ENCODE results near the gene ENOX1. TPM values are rescaled to one million over a fixed set of nuclear protein-coding genes. Genes with fewer than 3 reads are reported as not detected.

Gene ENOX1
- total and polyA plus RNA-seq, 2 donors (not counting 3 experiments of a cell fraction or from before 2014, with no cell fraction given): 0.17 to 0.97 TPM

DNA sequence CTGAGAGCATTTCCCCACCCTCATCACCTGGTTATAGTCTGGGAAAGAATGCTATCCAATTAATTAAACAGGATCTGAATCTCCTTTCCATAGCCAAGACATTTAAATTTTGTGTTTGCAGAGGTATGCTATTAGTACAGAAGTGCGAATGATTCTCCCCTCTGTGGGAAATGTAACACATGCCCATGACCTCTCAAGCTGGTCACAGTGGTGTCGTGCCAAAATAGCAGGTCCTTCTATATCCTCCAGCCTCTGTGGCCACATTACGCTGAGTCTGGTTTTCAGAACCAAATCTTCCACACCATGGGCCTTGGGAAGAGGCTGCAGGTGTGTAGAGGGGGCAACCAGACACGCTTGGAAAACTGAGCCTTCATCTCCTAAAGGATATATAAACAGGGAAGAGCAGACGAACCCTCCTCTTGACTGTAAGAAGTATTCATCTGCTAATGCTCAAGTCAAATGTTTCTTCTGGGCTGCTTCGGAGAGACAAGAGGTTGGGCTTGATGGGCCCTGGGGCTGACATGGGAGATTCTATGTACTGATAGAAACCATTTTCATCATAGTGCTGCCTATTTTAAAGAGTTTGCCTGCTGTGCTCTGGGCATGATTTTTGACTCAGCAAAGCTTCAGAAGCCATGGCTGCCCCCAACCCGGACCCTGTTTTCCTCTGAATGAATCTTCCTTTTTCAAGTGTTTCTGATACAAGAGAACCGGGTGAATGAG lies 565.7 kb downstream of the ENOX1 start:
- TF ChIP-seq JUN (IDR thresholded peaks at IDR 0.05; ENCODE audit: borderline replicate concordance, insufficient read depth, insufficient read length, low read depth) (no peak), GATA2 (IDR thresholded peaks at IDR 0.05; ENCODE audit: insufficient read depth, insufficient read length, low read depth, low read length) (no peak), EZH2 (IDR thresholded peaks at IDR 0.05; ENCODE audit: borderline replicate concordance, low read depth, low read length, severe bottlenecking) (no peak), POLR2AphosphoS5 (IDR thresholded peaks at IDR 0.05; ENCODE audit: insufficient read depth, low read depth, low read length) (no peak), FOS (IDR thresholded peaks at IDR 0.05; ENCODE audit: borderline replicate concordance, insufficient read depth, low read length) (no peak), POLR2A (IDR thresholded peaks at IDR 0.05; ENCODE audit: low read depth, low read length) (no peak), MYC (IDR thresholded peaks at IDR 0.05; ENCODE audit: low read depth, low read length) (no peak)
- TF ChIP-seq, protein P1, sequence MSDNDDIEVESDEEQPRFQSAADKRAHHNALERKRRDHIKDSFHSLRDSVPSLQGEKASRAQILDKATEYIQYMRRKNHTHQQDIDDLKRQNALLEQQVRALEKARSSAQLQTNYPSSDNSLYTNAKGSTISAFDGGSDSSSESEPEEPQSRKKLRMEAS (IDR thresholded peaks at IDR 0.05; ENCODE audit: insufficient read depth, insufficient read length): no peak
- TF ChIP-seq, protein P2, sequence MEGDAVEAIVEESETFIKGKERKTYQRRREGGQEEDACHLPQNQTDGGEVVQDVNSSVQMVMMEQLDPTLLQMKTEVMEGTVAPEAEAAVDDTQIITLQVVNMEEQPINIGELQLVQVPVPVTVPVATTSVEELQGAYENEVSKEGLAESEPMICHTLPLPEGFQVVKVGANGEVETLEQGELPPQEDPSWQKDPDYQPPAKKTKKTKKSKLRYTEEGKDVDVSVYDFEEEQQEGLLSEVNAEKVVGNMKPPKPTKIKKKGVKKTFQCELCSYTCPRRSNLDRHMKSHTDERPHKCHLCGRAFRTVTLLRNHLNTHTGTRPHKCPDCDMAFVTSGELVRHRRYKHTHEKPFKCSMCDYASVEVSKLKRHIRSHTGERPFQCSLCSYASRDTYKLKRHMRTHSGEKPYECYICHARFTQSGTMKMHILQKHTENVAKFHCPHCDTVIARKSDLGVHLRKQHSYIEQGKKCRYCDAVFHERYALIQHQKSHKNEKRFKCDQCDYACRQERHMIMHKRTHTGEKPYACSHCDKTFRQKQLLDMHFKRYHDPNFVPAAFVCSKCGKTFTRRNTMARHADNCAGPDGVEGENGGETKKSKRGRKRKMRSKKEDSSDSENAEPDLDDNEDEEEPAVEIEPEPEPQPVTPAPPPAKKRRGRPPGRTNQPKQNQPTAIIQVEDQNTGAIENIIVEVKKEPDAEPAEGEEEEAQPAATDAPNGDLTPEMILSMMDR (IDR thresholded peaks at IDR 0.05; ENCODE audit: extremely low read depth in 1 of 2, insufficient read depth in 1 of 2, low read depth in 1 of 2, low read length in 2 of 2): no peak
- ChIA-PET CTCF (no interaction called here), POLR2A (no interaction called here)
- Histone ChIP-seq H3K79me2 (ENCODE audit: control insufficient read depth, insufficient read depth, low read length) (no peaks in the 10 kb centered on the region), H3K4me1 (ENCODE audit: control insufficient read depth, extremely low read depth, insufficient read depth, low read length) (no peaks in the 10 kb centered on the region), H3K27me3 (ENCODE audit: control insufficient read depth in 2 of 2, insufficient read depth in 2 of 2, low read length in 2 of 2) (no peaks in the 10 kb centered on the region), H3K4me3 (replicated peaks in 1 of 3; ENCODE audit: insufficient read depth in 1 of 3, low read depth in 1 of 3, low read length in 3 of 3) (no peak overlapping the region), H3K36me3 (ENCODE audit: control insufficient read depth in 2 of 2, extremely low read depth in 1 of 2, insufficient read depth in 2 of 2, low read length in 2 of 2) (no peaks in the 10 kb centered on the region), H3K9ac (replicated peaks; ENCODE audit: extremely low read depth, insufficient read depth, low read length) (no peak overlapping the region), H3K9me3 (replicated peaks; ENCODE audit: control insufficient read depth, insufficient read depth, low read length) (no peaks in the 10 kb centered on the region), H3K4me2 (ENCODE audit: insufficient read depth, low read length) (no peak overlapping the region), H3K9me1 (replicated peaks; ENCODE audit: control insufficient read depth, extremely low read depth, insufficient read depth, low read length) (no peaks in the 10 kb centered on the region), H2AFZ (ENCODE audit: low read depth, low read length) (no peak overlapping the region), H3K27ac (ENCODE audit: insufficient read depth, low read depth, low read length) (no peak overlapping the region), H4K20me1 (replicated peaks; ENCODE audit: control insufficient read depth, extremely low read depth, insufficient read depth, low read length) (no peaks in the 10 kb centered on the region)
- no peak for DNase-seq (ENCODE audit: low read depth, low spot score)
- intact Hi-C loops (cut with micrococcal nuclease) (no loop called here), dilution Hi-C loops (cut with MboI; ENCODE audit: extremely low pct_ligation_motif_present, low sequenced_read_pairs) (no loop called here)
- no TSS peak for BruUV-seq (replicated peaks)
- FAIRE-seq: no peak
